CD14-positive monocyte (primary cell): ENCODE results near the gene CENPU. TPM values are rescaled to one million over a fixed set of nuclear protein-coding genes. Genes with fewer than 3 reads are reported as not detected.

ENCODE experiments used
- DNase-seq, 3 donors: peaks; one replicate each; pipeline ENCODE4 v3.0.0-alpha.2; 2011 to 2022
- H2AFZ ChIP-seq: 2 replicates; pipeline ENCODE4 v1.6.0; 2012; ENCODE audit warnings: mild to moderate bottlenecking, low read depth, low read length, inconsistent platforms; ENCODE audit not compliant: insufficient read depth, poor library complexity, severe bottlenecking
- H3K27ac ChIP-seq, 2 donors: 1 replicate in 1 of 2; 2 replicates in 1 of 2; pipeline ENCODE4 v1.5.1; 2012 to 2013; ENCODE audit warnings: low read length in 2 of 2, control low read depth in 1 of 2, inconsistent platforms in 1 of 2, low read depth in 1 of 2, mild to moderate bottlenecking in 1 of 2
- H3K27me3 ChIP-seq, 2 donors: one replicate each; pipeline versions ENCODE4 v1.6.0 to v1.6.1; 2011 to 2013; ENCODE audit warnings: low read length in 2 of 2; ENCODE audit not compliant: control insufficient read depth in 2 of 2, insufficient read depth in 2 of 2
- H3K36me3 ChIP-seq, 2 donors: replicated peaks in 1 of 2; 1 replicate in 1 of 2; 2 replicates in 1 of 2; pipeline versions ENCODE4 v1.5.1 to v1.6.1; 2012 to 2013; ENCODE audit warnings: low read length in 2 of 2, control low read depth in 1 of 2, inconsistent platforms in 1 of 2, mild to moderate bottlenecking in 1 of 2; ENCODE audit not compliant: insufficient read depth in 2 of 2, control insufficient read depth in 1 of 2
- H3K4me1 ChIP-seq, 2 donors: 1 replicate in 1 of 2; 2 replicates in 1 of 2; pipeline versions ENCODE4 v1.5.1 to v1.6.1; 2012 to 2013; ENCODE audit warnings: low read length in 2 of 2, control low read depth in 1 of 2, inconsistent platforms in 1 of 2, mild to moderate bottlenecking in 1 of 2, moderate library complexity in 1 of 2; ENCODE audit not compliant: insufficient read depth in 2 of 2, control insufficient read depth in 1 of 2
- H3K4me2 ChIP-seq: replicated peaks from 2 replicates; pipeline ENCODE3; 2012; ENCODE audit warnings: low read length, moderate library complexity, mild to moderate bottlenecking; ENCODE audit not compliant: poor library complexity, severe bottlenecking; ENCODE audit errors: extremely low read depth
- H3K4me3 ChIP-seq, 3 experiments: fragments of 200-600 bp in 1 of 3; sonication (generic) in 1 of 3; replicated peaks in 1 of 3; 1 replicate in 2 of 3; 2 replicates in 1 of 3; pipeline ENCODE4 v1.5.1; 2011 to 2013; ENCODE audit warnings: low read length in 3 of 3, mild to moderate bottlenecking in 3 of 3, control low read depth in 2 of 3, low read depth in 2 of 3, inconsistent platforms in 1 of 3, moderate library complexity in 1 of 3
- H3K79me2 ChIP-seq: 2 replicates; pipeline ENCODE4 v1.6.0; 2012; ENCODE audit warnings: mild to moderate bottlenecking, control low read depth, inconsistent platforms, low read length, moderate library complexity; ENCODE audit not compliant: insufficient read depth
- H3K9ac ChIP-seq: 2 replicates; pipeline ENCODE4 v1.6.0; 2017; ENCODE audit warnings: low read length, mild to moderate bottlenecking; ENCODE audit not compliant: insufficient read depth, poor library complexity, severe bottlenecking
- H3K9me3 ChIP-seq, 2 donors: replicated peaks in 1 of 2; 1 replicate in 1 of 2; 2 replicates in 1 of 2; pipeline versions ENCODE4 v1.5.1 to v1.6.1; 2012 to 2013; ENCODE audit warnings: low read length in 2 of 2, control low read depth in 1 of 2; ENCODE audit not compliant: control insufficient read depth in 1 of 2, insufficient read depth in 1 of 2
- H4K20me1 ChIP-seq: 2 replicates; pipeline ENCODE4 v1.6.0; 2012; ENCODE audit warnings: mild to moderate bottlenecking, low read length, control low read depth, moderate library complexity; ENCODE audit not compliant: insufficient read depth
- H3K27ac Mint-ChIP-seq, 7 donors: one replicate each; pipeline ENCODE4 v1.8.0; 2020; ENCODE audit warnings: mild to moderate bottlenecking in 7 of 7, mixed read lengths in 7 of 7, moderate library complexity in 6 of 7, inconsistent platforms in 2 of 7
- H3K27me3 Mint-ChIP-seq, 3 donors: one replicate each; pipeline ENCODE4 v1.8.0; 2021 to 2022; ENCODE audit warnings: low read depth in 3 of 3, mild to moderate bottlenecking in 3 of 3, mixed read lengths in 3 of 3, moderate library complexity in 3 of 3, inconsistent platforms in 1 of 3
- H3K36me3 Mint-ChIP-seq, 2 donors: one replicate each; pipeline ENCODE4 v1.8.0; 2020; ENCODE audit warnings: mixed read lengths in 2 of 2, inconsistent platforms in 1 of 2, mild to moderate bottlenecking in 1 of 2
- H3K4me1 Mint-ChIP-seq: one replicate; pipeline ENCODE4 v1.8.0; 2020; ENCODE audit warnings: mild to moderate bottlenecking, mixed read lengths
- H3K4me3 Mint-ChIP-seq, 2 donors: one replicate each; pipeline ENCODE4 v1.8.0; 2020; ENCODE audit warnings: mild to moderate bottlenecking in 2 of 2, mixed read lengths in 2 of 2, moderate library complexity in 1 of 2
- H3K9me3 Mint-ChIP-seq, 7 donors: one replicate each; pipeline ENCODE4 v1.8.0; 2020 to 2022; ENCODE audit warnings: mixed read lengths in 7 of 7, mild to moderate bottlenecking in 6 of 7, moderate library complexity in 6 of 7, inconsistent platforms in 2 of 7
- CTCF ChIP-seq: fragments of 200-600 bp; IDR thresholded peaks from one replicate; pipeline ENCODE4 v1.8.0; 2022; ENCODE audit warnings: antibody characterized with exemption, mild to moderate bottlenecking
- WGBS: methylation state at CpG from one replicate; pipeline ENCODE4 v1.1.5; 2013; ENCODE audit warnings: missing lambda C conversion rate; ENCODE audit not compliant: insufficient coverage; 5-methylcytosine and 5-hydroxymethylcytosine counted together
- intact Hi-C, 2 donors: fragments of 100-400 bp; cut with micrococcal nuclease; formaldehyde crosslinking; loops; one replicate each; pipeline versions ENCODE4 v1.15.0 to v1.15.1; 2023
- polyA plus RNA-seq, 3 donors: library from polyadenylated mRNA; depleted of rRNA in 1 of 3; unstranded in 2 of 3; stranded (reverse) in 1 of 3; fragments of 300-500 nt in 2 of 3; fragments of >200 nt in 1 of 3; fragmentation: Illumina TruSeq in 2 of 3; gene quantifications; 1 replicate in 2 of 3; 2 replicates in 1 of 3; pipeline ENCODE4 v1.2.3, GENCODE V29; 2012 to 2021

Gene CENPU
- polyA plus RNA-seq, 3 donors: 1.2 to 1.6 (median 1.5) TPM

DNA sequence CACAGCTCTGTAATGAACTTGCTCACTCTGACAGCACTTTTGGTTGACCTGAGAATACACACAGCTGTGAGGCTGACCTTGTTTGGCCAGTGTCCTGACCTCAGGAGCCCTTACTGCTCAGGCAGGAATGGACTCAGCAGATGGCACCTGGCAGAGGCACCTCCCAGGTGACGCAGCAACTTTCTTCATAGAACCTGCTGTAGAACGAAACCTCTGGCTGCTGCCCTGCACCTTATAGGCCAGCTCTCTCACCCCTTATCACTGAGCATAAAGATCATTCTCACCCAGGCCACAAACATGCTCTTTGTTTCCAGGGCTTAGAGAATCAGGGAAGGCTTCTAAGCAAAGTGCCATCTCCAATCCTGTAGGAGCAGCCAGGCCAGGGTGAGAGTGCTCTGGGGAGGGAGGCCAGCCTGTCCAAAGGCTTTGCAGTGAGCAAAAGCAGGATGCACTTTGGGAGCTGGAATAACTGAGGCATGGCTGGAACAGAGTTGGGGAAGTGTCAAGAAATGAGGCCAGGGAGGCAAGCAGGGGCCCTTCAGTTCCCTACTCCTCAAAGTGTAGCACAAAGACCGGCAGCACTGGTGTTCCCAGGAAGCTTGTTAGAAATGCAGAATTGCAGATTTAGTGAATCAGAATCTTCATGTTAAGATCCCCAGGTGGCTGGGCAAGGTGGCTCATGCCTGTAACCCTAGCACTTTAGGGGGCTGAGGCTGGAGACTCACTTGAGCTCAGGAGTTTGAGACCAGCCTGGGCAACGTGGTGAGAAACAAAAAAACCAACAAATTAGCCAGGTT, 13.3 kb upstream of the CENPU start:
- Histone ChIP-seq H3K4me3 (peak overlapping the region in 2 of 3 experiments; percentile 21 to 64), H3K27me3 (no peaks in the 10 kb centered on the region), H3K4me2 (peak overlapping the region; percentile 80), H3K27ac (peak overlapping the region; percentile 74 to 80), H3K36me3 (peaks cover 0 to under 1% of the 10 kb centered on the region in 2 donors), H3K79me2 (no peaks in the 10 kb centered on the region), H3K9ac (peak overlapping the region; percentile 6), H3K4me1 (peaks cover 42 to 48% of the 10 kb centered on the region in 2 donors), H4K20me1 (peaks cover 6% of the 10 kb centered on the region), H3K9me3 (no peaks in the 10 kb centered on the region), H2AFZ (peak overlapping the region; percentile 43)
- peak overlapping the region; percentile 84 to 94 (median 93) for H3K27ac Mint-ChIP-seq
- 57% methylated on average over 4 of the region's 4 CpGs for WGBS
- H3K9me3 Mint-ChIP-seq: peaks cover 0 to 2% (median 0%) of the 10 kb centered on the region in 7 donors
- peaks cover 60% of the 10 kb centered on the region for H3K4me1 Mint-ChIP-seq
- peak overlapping the region in 1 of 2 donors; percentile 85 for H3K4me3 Mint-ChIP-seq
- no peak for DNase-seq
- H3K36me3 Mint-ChIP-seq: peaks cover 0 to 4% of the 10 kb centered on the region in 2 donors
- intact Hi-C loops: loop anchor here (10.0 kb wide), 3 partner anchors 58 to 258 kb away; partner anchors contain the start of gene ACSL1 (in 1 of the 2)
- peaks cover 0 to 5% (median 0%) of the 10 kb centered on the region in 3 donors for H3K27me3 Mint-ChIP-seq
- TF ChIP-seq CTCF: no peak

GRCh38 chr4:184745831-184746795, 12.2 kb upstream of the CENPU start:
- Histone ChIP-seq H3K9me3 (no peaks in the 10 kb centered on the region), H3K36me3 (no peaks in the 10 kb centered on the region), H3K4me1 (peaks cover 34 to 42% of the 10 kb centered on the region in 2 donors), H3K27ac (peak overlapping the region; percentile 74 to 80), H3K79me2 (no peaks in the 10 kb centered on the region), H3K27me3 (no peaks in the 10 kb centered on the region), H3K4me2 (peak overlapping the region; percentile 80), H3K4me3 (peak overlapping the region; percentile 4 to 64 (median 21)), H3K9ac (no peak overlapping the region), H2AFZ (peak overlapping the region; percentile 43), H4K20me1 (no peaks in the 10 kb centered on the region)
- 3% methylated on average over 5 of the region's 10 CpGs for WGBS
- Mint-ChIP-seq H3K4me1 (peaks cover 51% of the 10 kb centered on the region), H3K27ac (peak overlapping the region; percentile 84 to 94 (median 93)), H3K27me3 (peaks cover 0 to 4% (median 0%) of the 10 kb centered on the region in 3 donors), H3K4me3 (peak overlapping the region; percentile 34 to 85), H3K36me3 (no peaks in the 10 kb centered on the region), H3K9me3 (peaks cover 0 to 5% (median 0%) of the 10 kb centered on the region in 7 donors)
- peak; percentile 77 for TF ChIP-seq CTCF
- intact Hi-C loops: loop anchor here (10.0 kb wide), 3 partner anchors 59 to 259 kb away; partner anchors contain the start of gene ACSL1 (in 1 of the 2)
- DNase-seq: peak; percentile 60 to 64 (median 62)
